Common myeloid progenitor, CD34-positive (primary cell): ENCODE results near the gene RAPH1.

ENCODE experiments used
- CTCF ChIA-PET: fragments of 350-600 bp; sonication (Branson Sonifier 250); formaldehyde crosslinking; loops from one replicate; lab custom pipeline; 2021; ENCODE audit warnings: antibody characterized with exemption; lab: Charles Lee
- POLR2A ChIA-PET: fragments of 350-600 bp; sonication (Branson Sonifier 250); formaldehyde crosslinking; loops from one replicate; lab custom pipeline; 2021; ENCODE audit warnings: antibody characterized with exemption; lab: Charles Lee
- DNase-seq, 3 donors: peaks; one replicate each; pipeline versions ENCODE4 v3.0.0 to v3.0.0-alpha.2; 2013
- H3K27ac ChIP-seq, 2 experiments: 1 replicate in 1 of 2; 2 replicates in 1 of 2; pipeline ENCODE4 v1.7.0; 2013; ENCODE audit warnings: inconsistent platforms in 2 of 2, low read length in 2 of 2, mild to moderate bottlenecking in 2 of 2, low read depth in 1 of 2, moderate library complexity in 1 of 2; ENCODE audit not compliant: severe bottlenecking in 2 of 2, insufficient read depth in 1 of 2, poor library complexity in 1 of 2
- H3K27me3 ChIP-seq, 5 experiments: replicated peaks in 2 of 5; 1 replicate in 3 of 5; 2 replicates in 2 of 5; pipeline versions ENCODE4 v1.6.1 to v1.7.0; 2013; ENCODE audit warnings: low read length in 4 of 5, mild to moderate bottlenecking in 2 of 5, moderate library complexity in 2 of 5, inconsistent platforms in 1 of 5; ENCODE audit not compliant: insufficient read depth in 5 of 5, control insufficient read depth in 4 of 5
- H3K36me3 ChIP-seq, 4 experiments: 1 replicate in 2 of 4; 2 replicates in 2 of 4; pipeline versions ENCODE4 v1.6.1 to v1.7.0; 2013; ENCODE audit warnings: low read length in 3 of 4, control low read depth in 1 of 4, mild to moderate bottlenecking in 1 of 4; ENCODE audit not compliant: control insufficient read depth in 4 of 4, insufficient read depth in 4 of 4
- H3K4me1 ChIP-seq, 4 experiments: 1 replicate in 3 of 4; 2 replicates in 1 of 4; pipeline versions ENCODE4 v1.6.1 to v1.7.1; 2013; ENCODE audit warnings: low read length in 3 of 4, mild to moderate bottlenecking in 3 of 4, control low read depth in 1 of 4, inconsistent platforms in 1 of 4, moderate library complexity in 1 of 4; ENCODE audit not compliant: control insufficient read depth in 4 of 4, insufficient read depth in 4 of 4; ENCODE audit errors: control extremely low read depth in 1 of 4
- H3K4me3 ChIP-seq, 7 experiments: 1 replicate in 4 of 7; 2 replicates in 3 of 7; pipeline versions ENCODE4 v1.5.1 to v1.7.0; 2013; ENCODE audit warnings: mild to moderate bottlenecking in 7 of 7, low read length in 6 of 7, moderate library complexity in 6 of 7, inconsistent platforms in 2 of 7, low read depth in 2 of 7, control low read depth in 1 of 7; ENCODE audit not compliant: insufficient read depth in 4 of 7, control insufficient read depth in 1 of 7; ENCODE audit errors: extremely low read depth in 1 of 7
- H3K9me3 ChIP-seq, 5 experiments: 1 replicate in 4 of 5; 2 replicates in 1 of 5; pipeline versions ENCODE4 v1.6.1 to v1.7.1; 2013; ENCODE audit warnings: low read length in 4 of 5, mild to moderate bottlenecking in 2 of 5, inconsistent platforms in 1 of 5, low read depth in 1 of 5, moderate library complexity in 1 of 5; ENCODE audit not compliant: control insufficient read depth in 4 of 5, insufficient read depth in 2 of 5; ENCODE audit errors: control extremely low read depth in 1 of 5
- WGBS: methylation state at CpG from one replicate; pipeline ENCODE4 v1.1.5; 2013; ENCODE audit not compliant: insufficient coverage; 5-methylcytosine and 5-hydroxymethylcytosine counted together

Gene RAPH1

GRCh38 chr2:203470371-203470770 is 64.7 kb downstream of the RAPH1 start:
- H3K4me3 ChIP-seq = no peak overlapping the region
- no peaks in the 10 kb centered on the region for H3K4me1 ChIP-seq
- POLR2A ChIA-PET = no interaction called here
- no peak overlapping the region for H3K27ac ChIP-seq
- CTCF ChIA-PET = no interaction called here
- H3K9me3 ChIP-seq = no peaks in the 10 kb centered on the region
- no peaks in the 10 kb centered on the region for H3K36me3 ChIP-seq
- H3K27me3 ChIP-seq = no peaks in the 10 kb centered on the region
- DNase-seq = no peak
- 100% methylated on average over 2 of the region's 4 CpGs for WGBS

- Histone ChIP-seq H3K4me3 (no peak overlapping the region), H3K9me3 (no peaks in the 10 kb centered on the region), H3K4me1 (no peaks in the 10 kb centered on the region), H3K27me3 (no peaks in the 10 kb centered on the region), H3K27ac (no peak overlapping the region), H3K36me3 (no peaks in the 10 kb centered on the region)
- CTCF ChIA-PET = interaction anchor here (0.9 kb wide), 1 partner anchor 10 kb away, joined by 3 read pairs; no protein-coding TSS in a partner anchor
- no CpG with 5 or more reads among the region's 1 CpG for WGBS
- DNase-seq = no peak
- POLR2A ChIA-PET = no interaction called here
Observed at GRCh38 chr2:203469546-203469945, 65.6 kb downstream of the RAPH1 start.

GRCh38 chr2:203463266-203463678 is 71.8 kb downstream of the RAPH1 start:
- H3K9me3 ChIP-seq = no peaks in the 10 kb centered on the region
- DNase-seq = no peak
- ChIA-PET CTCF (no interaction called here), POLR2A (no interaction called here)
- H3K27me3 ChIP-seq = no peaks in the 10 kb centered on the region
- no peaks in the 10 kb centered on the region for H3K4me1 ChIP-seq
- H3K27ac ChIP-seq = no peak overlapping the region
- no peaks in the 10 kb centered on the region for H3K36me3 ChIP-seq
- H3K4me3 ChIP-seq = no peak overlapping the region

GRCh38 chr2:203462308-203462707 is 72.8 kb downstream of the RAPH1 start:
- ChIA-PET CTCF (no interaction called here), POLR2A (no interaction called here)
- no peaks in the 10 kb centered on the region for H3K27me3 ChIP-seq
- H3K4me1 ChIP-seq = no peaks in the 10 kb centered on the region
- no peaks in the 10 kb centered on the region for H3K36me3 ChIP-seq
- no peaks in the 10 kb centered on the region for H3K9me3 ChIP-seq
- no CpG with 5 or more reads among the region's 1 CpG for WGBS
- no peak overlapping the region for H3K27ac ChIP-seq
- DNase-seq = no peak
- no peak overlapping the region for H3K4me3 ChIP-seq

GRCh38 chr2:203461746-203462145 is 73.4 kb downstream of the RAPH1 start:
- ChIA-PET POLR2A (no interaction called here), CTCF (no interaction called here)
- Histone ChIP-seq H3K36me3 (no peaks in the 10 kb centered on the region), H3K27ac (no peak overlapping the region), H3K9me3 (no peaks in the 10 kb centered on the region), H3K27me3 (no peaks in the 10 kb centered on the region), H3K4me3 (no peak overlapping the region), H3K4me1 (no peaks in the 10 kb centered on the region)
- no peak for DNase-seq

- Histone ChIP-seq H3K36me3 (no peaks in the 10 kb centered on the region), H3K9me3 (no peaks in the 10 kb centered on the region), H3K27ac (no peak overlapping the region), H3K4me1 (no peaks in the 10 kb centered on the region), H3K27me3 (no peaks in the 10 kb centered on the region), H3K4me3 (no peak overlapping the region)
- ChIA-PET POLR2A (no interaction called here), CTCF (interaction anchor here (0.9 to 1.1 kb wide), 2 partner anchors 12 to 360 kb away, joined by 3 to 5 read pairs; no protein-coding TSS in a partner anchor)
- WGBS = 100% methylated on average over 2 of the region's 3 CpGs
- no peak for DNase-seq
Observed at GRCh38 chr2:203455209-203455608, 79.9 kb downstream of the RAPH1 start.

- no peaks in the 10 kb centered on the region for H3K9me3 ChIP-seq
- no peaks in the 10 kb centered on the region for H3K4me1 ChIP-seq
- no peaks in the 10 kb centered on the region for H3K27me3 ChIP-seq
- ChIA-PET POLR2A (no interaction called here), CTCF (interaction anchor here (0.7 to 2.4 kb wide), 9 partner anchors 13 to 881 kb away, joined by 3 to 10 read pairs (median 3); no protein-coding TSS in a partner anchor)
- no peaks in the 10 kb centered on the region for H3K36me3 ChIP-seq
- no CpG with 5 or more reads among the region's 1 CpG for WGBS
- H3K4me3 ChIP-seq = no peak overlapping the region
- H3K27ac ChIP-seq = no peak overlapping the region
- peak; percentile 56 to 74 (median 73) for DNase-seq
Observed at GRCh38 chr2:203453858-203454451, 81.1 kb downstream of the RAPH1 start.
